ENCODE data around the gene ALK.

ALK gene

GRCh38 chr2:29902356-29902755 lies 19.0 kb downstream of the ALK start:
- DNase-seq (ENCODE audit: low read depth): no peak

- DNase-seq (ENCODE audit: low read depth): no peak
These were observed 20.3 kb downstream of the ALK start for GRCh38 chr2:29900971-29901633.

- no peak for DNase-seq (ENCODE audit: low read depth)
These were observed 22.4 kb downstream of the ALK start for GRCh38 chr2:29898999-29899398.

- DNase-seq (ENCODE audit: low read depth): no peak
These were observed 26.4 kb downstream of the ALK start for GRCh38 chr2:29894822-29895614.

GRCh38 chr2:29892585-29893259 lies 28.7 kb downstream of the ALK start:
- no peak for DNase-seq (ENCODE audit: low read depth)

GRCh38 chr2:29881089-29881730 lies 40.2 kb downstream of the ALK start:
- no peak for DNase-seq (ENCODE audit: low read depth)

- no peak for DNase-seq (ENCODE audit: low read depth)
These were observed 41.3 kb downstream of the ALK start for GRCh38 chr2:29880084-29880483.

- no peak for DNase-seq (ENCODE audit: low read depth)
These were observed 41.9 kb downstream of the ALK start for GRCh38 chr2:29879456-29879855.

- no peak for DNase-seq (ENCODE audit: low read depth)
These were observed 42.5 kb downstream of the ALK start for GRCh38 chr2:29878898-29879297.

- DNase-seq (ENCODE audit: low read depth): no peak
These were observed 45.0 kb downstream of the ALK start for GRCh38 chr2:29876374-29876773.

GRCh38 chr2:29874745-29875144 lies 46.6 kb downstream of the ALK start:
- no peak for DNase-seq (ENCODE audit: low read depth)

- DNase-seq (ENCODE audit: low read depth): no peak
These were observed 48.5 kb downstream of the ALK start for GRCh38 chr2:29872870-29873269.

GRCh38 chr2:29871541-29871940 lies 49.8 kb downstream of the ALK start:
- DNase-seq (ENCODE audit: low read depth): no peak

GRCh38 chr2:29865512-29865911 lies 55.9 kb downstream of the ALK start:
- DNase-seq (ENCODE audit: low read depth): no peak

- no peak for DNase-seq (ENCODE audit: low read depth)
These were observed 56.4 kb downstream of the ALK start for GRCh38 chr2:29864988-29865387.

GRCh38 chr2:29855924-29856639 lies 65.3 kb downstream of the ALK start:
- DNase-seq (ENCODE audit: low read depth): no peak

- no peak for DNase-seq (ENCODE audit: low read depth)
These were observed 70.6 kb downstream of the ALK start for GRCh38 chr2:29850794-29851193.

GRCh38 chr2:29848566-29849310 lies 72.6 kb downstream of the ALK start:
- DNase-seq (ENCODE audit: low read depth): no peak

GRCh38 chr2:29847886-29848285 lies 73.5 kb downstream of the ALK start:
- DNase-seq (ENCODE audit: low read depth): no peak

GRCh38 chr2:29844713-29845326 lies 76.6 kb downstream of the ALK start:
- no peak for DNase-seq (ENCODE audit: low read depth)
